PC-9 (cell line): ENCODE results near the gene IKZF5. TPM values are rescaled to one million over a fixed set of nuclear protein-coding genes. Genes with fewer than 3 reads are reported as not detected.

Experiments used
- BruUV-seq: library from RNA; stranded (reverse); fragments of 400-500 nt; replicated peaks from 2 replicates; lab custom pipeline; 2021; lab: Mats Ljungman, UMichigan
- CTCF ChIA-PET: fragments of 300-600 bp; sonication (Branson Sonifier 250); formaldehyde crosslinking; loops from one replicate; lab custom pipeline; 2022; ENCODE audit warnings: antibody characterized with exemption; lab: Charles Lee
- POLR2A ChIA-PET: fragments of 300-600 bp; sonication (Branson Sonifier 250); formaldehyde crosslinking; loops from one replicate; lab custom pipeline; 2022; ENCODE audit warnings: antibody characterized with exemption; ENCODE audit not compliant: unreplicated experiment; lab: Charles Lee
- DNase-seq, 2 experiments: peaks; one replicate each; pipeline versions ENCODE4 v3.0.0 to v3.0.0-alpha.2; 2015 to 2022; ENCODE audit warnings: mixed read lengths in 1 of 2
- H2AFZ ChIP-seq: fragments of 200-600 bp; sonication (generic); 2 replicates; pipeline ENCODE4 v1.8.1; 2017; ENCODE audit warnings: antibody characterized with exemption
- H3F3A ChIP-seq: fragments of 200-600 bp; sonication (generic); 2 replicates; pipeline ENCODE4 v1.8.1; 2017; ENCODE audit warnings: antibody characterized with exemption, mild to moderate bottlenecking, low read depth; ENCODE audit not compliant: insufficient read depth
- H3K27ac ChIP-seq: fragments of 200-600 bp; sonication (generic); 2 replicates; pipeline ENCODE4 v1.6.1; 2016; ENCODE audit warnings: mixed run types
- H3K27me3 ChIP-seq: fragments of 200-600 bp; sonication (generic); 2 replicates; pipeline ENCODE4 v1.6.1; 2016; ENCODE audit warnings: low read depth, mixed run types; ENCODE audit not compliant: insufficient read depth
- H3K36me3 ChIP-seq: fragments of 200-600 bp; sonication (generic); 2 replicates; pipeline ENCODE4 v1.6.1; 2016; ENCODE audit warnings: low read depth, mixed run types
- H3K4me1 ChIP-seq: fragments of 200-600 bp; sonication (generic); replicated peaks from 2 replicates; pipeline ENCODE4 v1.6.1; 2016; ENCODE audit warnings: mixed run types; ENCODE audit not compliant: insufficient read depth
- H3K4me2 ChIP-seq: fragments of 200-600 bp; sonication (generic); 2 replicates; pipeline ENCODE4 v1.6.1; 2017; ENCODE audit warnings: mixed run types
- H3K4me3 ChIP-seq: fragments of 200-600 bp; sonication (generic); 2 replicates; pipeline ENCODE4 v1.6.1; 2016; ENCODE audit warnings: mixed run types
- H3K79me2 ChIP-seq: fragments of 200-600 bp; sonication (generic); 2 replicates; pipeline ENCODE4 v1.6.1; 2017; ENCODE audit warnings: low read depth, mixed run types
- H3K9me2 ChIP-seq: fragments of 200-600 bp; sonication (generic); 2 replicates; pipeline ENCODE4 v1.8.1; 2017; ENCODE audit warnings: mild to moderate bottlenecking; ENCODE audit not compliant: insufficient read depth
- H3K9me3 ChIP-seq: fragments of 200-600 bp; sonication (generic); 2 replicates; pipeline ENCODE4 v1.8.1; 2016; ENCODE audit warnings: low read depth; ENCODE audit not compliant: insufficient read depth
- H4K20me1 ChIP-seq: fragments of 200-600 bp; sonication (generic); 2 replicates; pipeline ENCODE4 v1.8.1; 2017; ENCODE audit not compliant: insufficient read depth
- EZH2 ChIP-seq: fragments of 200-600 bp; sonication (generic); IDR thresholded peaks from 2 replicates; pipeline ENCODE4 v1.8.0; 2017; ENCODE audit warnings: antibody characterized with exemption, low read depth
- intact Hi-C: fragments of 100-400 bp; cut with micrococcal nuclease; formaldehyde crosslinking; loops from one replicate; pipeline ENCODE4 v1.10.0; 2022; ENCODE audit not compliant: unreplicated experiment
- total RNA-seq: library from RNA; stranded (reverse); gene quantifications from 2 replicates; pipeline ENCODE4 v1.2.3, GENCODE V29; 2021
- TF ChIP-seq, protein P1 (sequence below): fragments of 200-600 bp; sonication (generic); conservative IDR thresholded peaks from 2 replicates; pipeline ENCODE4 v1.6.1; 2017; ENCODE audit warnings: mixed run types, antibody characterized with exemption, mild to moderate bottlenecking, moderate library complexity

The IKZF5 gene
- total RNA-seq, 1 experiment from 2014 or later = 7.1 TPM

- Histone ChIP-seq H3K36me3 (no peaks in the 10 kb centered on the region), H3K9me3 (no peaks in the 10 kb centered on the region), H3K4me2 (no peak overlapping the region), H3K4me1 (no peaks in the 10 kb centered on the region), H4K20me1 (no peaks in the 10 kb centered on the region), H3F3A (no peaks in the 10 kb centered on the region), H2AFZ (no peak overlapping the region), H3K27ac (no peak overlapping the region), H3K27me3 (no peaks in the 10 kb centered on the region), H3K4me3 (no peak overlapping the region), H3K79me2 (no peaks in the 10 kb centered on the region), H3K9me2 (no peaks in the 10 kb centered on the region)
- no TSS peak for BruUV-seq
- intact Hi-C loops = no loop called here
- POLR2A ChIA-PET = no interaction called here
- no peak for DNase-seq
- CTCF ChIA-PET = no interaction called here
- TF ChIP-seq, protein P1, sequence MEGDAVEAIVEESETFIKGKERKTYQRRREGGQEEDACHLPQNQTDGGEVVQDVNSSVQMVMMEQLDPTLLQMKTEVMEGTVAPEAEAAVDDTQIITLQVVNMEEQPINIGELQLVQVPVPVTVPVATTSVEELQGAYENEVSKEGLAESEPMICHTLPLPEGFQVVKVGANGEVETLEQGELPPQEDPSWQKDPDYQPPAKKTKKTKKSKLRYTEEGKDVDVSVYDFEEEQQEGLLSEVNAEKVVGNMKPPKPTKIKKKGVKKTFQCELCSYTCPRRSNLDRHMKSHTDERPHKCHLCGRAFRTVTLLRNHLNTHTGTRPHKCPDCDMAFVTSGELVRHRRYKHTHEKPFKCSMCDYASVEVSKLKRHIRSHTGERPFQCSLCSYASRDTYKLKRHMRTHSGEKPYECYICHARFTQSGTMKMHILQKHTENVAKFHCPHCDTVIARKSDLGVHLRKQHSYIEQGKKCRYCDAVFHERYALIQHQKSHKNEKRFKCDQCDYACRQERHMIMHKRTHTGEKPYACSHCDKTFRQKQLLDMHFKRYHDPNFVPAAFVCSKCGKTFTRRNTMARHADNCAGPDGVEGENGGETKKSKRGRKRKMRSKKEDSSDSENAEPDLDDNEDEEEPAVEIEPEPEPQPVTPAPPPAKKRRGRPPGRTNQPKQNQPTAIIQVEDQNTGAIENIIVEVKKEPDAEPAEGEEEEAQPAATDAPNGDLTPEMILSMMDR = no peak
- no peak for TF ChIP-seq EZH2
Observed at GRCh38 chr10:123017421-123018165, 9.0 kb upstream of the IKZF5 start.

- Histone ChIP-seq H2AFZ (no peak overlapping the region), H3K27ac (no peak overlapping the region), H3F3A (no peaks in the 10 kb centered on the region), H3K9me3 (no peaks in the 10 kb centered on the region), H3K79me2 (no peaks in the 10 kb centered on the region), H3K4me2 (no peak overlapping the region), H3K36me3 (no peaks in the 10 kb centered on the region), H3K4me3 (no peak overlapping the region), H3K9me2 (no peaks in the 10 kb centered on the region), H3K4me1 (no peaks in the 10 kb centered on the region), H3K27me3 (no peaks in the 10 kb centered on the region), H4K20me1 (no peaks in the 10 kb centered on the region)
- intact Hi-C loops = no loop called here
- TF ChIP-seq, protein P1 = no peak
- TF ChIP-seq EZH2 = no peak
- ChIA-PET POLR2A (no interaction called here), CTCF (no interaction called here)
- DNase-seq = no peak
- no TSS peak for BruUV-seq
Observed at GRCh38 chr10:123016228-123016627, 7.6 kb upstream of the IKZF5 start.

DNA sequence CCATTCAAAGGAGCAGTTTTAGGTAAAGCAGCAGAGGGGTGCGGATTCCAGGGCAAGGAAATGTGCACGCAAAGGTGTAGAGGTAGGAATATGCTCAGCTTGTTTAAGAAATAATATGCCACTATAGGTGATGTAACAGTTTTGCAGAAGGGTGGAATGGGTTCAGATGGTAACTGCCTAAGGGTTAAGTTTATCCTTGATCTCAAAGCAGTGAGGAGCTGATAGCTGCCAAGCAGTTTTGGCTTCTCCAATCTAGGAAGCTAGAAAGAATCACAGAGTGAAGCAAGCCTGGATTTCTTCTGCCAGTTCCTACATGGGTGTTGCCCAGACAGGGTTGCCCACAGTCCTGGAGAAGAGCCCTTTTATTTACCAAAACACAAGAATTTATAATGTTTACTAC lies 6.2 kb upstream of the IKZF5 start:
- Histone ChIP-seq H3K9me3 (no peaks in the 10 kb centered on the region), H3K79me2 (no peaks in the 10 kb centered on the region), H2AFZ (no peak overlapping the region), H4K20me1 (no peaks in the 10 kb centered on the region), H3K27me3 (no peaks in the 10 kb centered on the region), H3K4me3 (no peak overlapping the region), H3F3A (no peaks in the 10 kb centered on the region), H3K36me3 (no peaks in the 10 kb centered on the region), H3K4me2 (no peak overlapping the region), H3K4me1 (peaks cover 2% of the 10 kb centered on the region), H3K27ac (no peak overlapping the region), H3K9me2 (no peaks in the 10 kb centered on the region)
- TF ChIP-seq EZH2 = no peak
- TF ChIP-seq, protein P1 = no peak
- ChIA-PET POLR2A (no interaction called here), CTCF (no interaction called here)
- BruUV-seq = no TSS peak
- no peak for DNase-seq
- intact Hi-C loops = no loop called here
